ENCODE data around the gene RXFP1. TPM values are rescaled to one million over a fixed set of nuclear protein-coding genes. Genes with fewer than 3 reads are reported as not detected.

RXFP1 gene
- total RNA-seq, 1 experiment from 2014 or later: not detected

DNA sequence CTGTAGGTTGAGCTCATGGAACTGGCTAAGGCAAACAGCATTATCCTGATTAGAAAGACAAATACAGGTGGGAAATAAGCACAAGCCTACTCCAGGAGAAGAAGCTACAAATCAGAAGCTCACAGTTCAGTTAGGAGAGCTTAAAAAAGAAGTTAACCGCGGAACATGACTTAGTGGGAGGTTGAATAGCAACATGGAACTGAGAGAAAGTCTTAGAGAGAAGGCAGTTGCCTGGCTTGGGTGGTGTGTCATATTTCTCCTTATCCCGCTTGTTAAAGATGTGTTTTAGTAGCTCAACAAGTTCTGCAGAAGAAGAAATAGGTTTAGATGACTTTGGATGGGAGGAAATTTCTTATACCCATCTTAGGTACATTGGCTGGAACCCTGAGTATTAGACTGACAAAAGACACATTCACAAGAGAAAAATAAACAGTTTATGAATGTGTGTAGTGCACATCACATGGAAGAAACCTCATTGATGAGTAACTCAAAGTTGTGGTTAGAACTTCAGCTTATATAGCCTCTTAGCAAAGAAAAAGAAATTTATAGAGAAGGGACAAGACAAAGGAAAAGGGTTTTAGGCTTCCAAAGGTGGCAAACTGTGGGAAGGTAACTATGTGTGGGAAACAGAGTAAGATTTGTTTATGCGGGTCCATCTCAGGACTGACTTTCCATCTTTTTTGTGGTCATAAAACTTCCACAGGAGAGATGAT is 37.4 kb upstream of the RXFP1 start:
- no peaks in the 10 kb centered on the region for H3K36me3 ChIP-seq (ENCODE audit: control insufficient read depth, insufficient read depth, low read length)
- H3K27me3 ChIP-seq (ENCODE audit: control insufficient read depth, insufficient read depth, low read length): no peaks in the 10 kb centered on the region
- DNase-seq (ENCODE audit: low read depth, low spot score): no peak
- H3K4me1 ChIP-seq (ENCODE audit: control insufficient read depth, insufficient read depth, low read length): no peaks in the 10 kb centered on the region
- CTCF ChIA-PET: no interaction called here
- ATAC-seq: no peak
- no peak overlapping the region for H3K4me3 ChIP-seq (ENCODE audit: low read depth in 2 of 2, low read length in 2 of 2)
- no peak overlapping the region for H3K27ac ChIP-seq (ENCODE audit: low read length)
- POLR2A ChIA-PET: interaction anchor here (0.6 kb wide), 1 partner anchor 1296 kb away, joined by 6 read pairs; no protein-coding TSS in a partner anchor
- H3K9me3 ChIP-seq (ENCODE audit: control insufficient read depth, insufficient read depth, low read depth, low read length): no peaks in the 10 kb centered on the region
- in situ Hi-C loops (cut with HindIII; ENCODE audit: low pct_unique_long_range_greater_than_20kb, low sequenced_read_pairs) (no loop called here), intact Hi-C loops (cut with micrococcal nuclease; ENCODE audit: unreplicated experiment) (no loop called here)
- TF ChIP-seq SIN3A (IDR thresholded peaks at IDR 0.05; ENCODE audit: borderline replicate concordance, insufficient read depth, low read depth, low read length) (no peak), POLR2AphosphoS5 (IDR thresholded peaks at IDR 0.05; ENCODE audit: low read depth, low read length) (no peak), TCF7L2 (IDR thresholded peaks at IDR 0.05; ENCODE audit: low read depth, low read length) (no peak), REST (IDR thresholded peaks at IDR 0.05; ENCODE audit: insufficient read depth in 1 of 2, low read depth in 2 of 2, low read length in 1 of 2) (no peak)
- TF ChIP-seq, protein P1, sequence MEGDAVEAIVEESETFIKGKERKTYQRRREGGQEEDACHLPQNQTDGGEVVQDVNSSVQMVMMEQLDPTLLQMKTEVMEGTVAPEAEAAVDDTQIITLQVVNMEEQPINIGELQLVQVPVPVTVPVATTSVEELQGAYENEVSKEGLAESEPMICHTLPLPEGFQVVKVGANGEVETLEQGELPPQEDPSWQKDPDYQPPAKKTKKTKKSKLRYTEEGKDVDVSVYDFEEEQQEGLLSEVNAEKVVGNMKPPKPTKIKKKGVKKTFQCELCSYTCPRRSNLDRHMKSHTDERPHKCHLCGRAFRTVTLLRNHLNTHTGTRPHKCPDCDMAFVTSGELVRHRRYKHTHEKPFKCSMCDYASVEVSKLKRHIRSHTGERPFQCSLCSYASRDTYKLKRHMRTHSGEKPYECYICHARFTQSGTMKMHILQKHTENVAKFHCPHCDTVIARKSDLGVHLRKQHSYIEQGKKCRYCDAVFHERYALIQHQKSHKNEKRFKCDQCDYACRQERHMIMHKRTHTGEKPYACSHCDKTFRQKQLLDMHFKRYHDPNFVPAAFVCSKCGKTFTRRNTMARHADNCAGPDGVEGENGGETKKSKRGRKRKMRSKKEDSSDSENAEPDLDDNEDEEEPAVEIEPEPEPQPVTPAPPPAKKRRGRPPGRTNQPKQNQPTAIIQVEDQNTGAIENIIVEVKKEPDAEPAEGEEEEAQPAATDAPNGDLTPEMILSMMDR (IDR thresholded peaks at IDR 0.05): no peak
- no TSS peak for BruUV-seq (replicated peaks)

DNA sequence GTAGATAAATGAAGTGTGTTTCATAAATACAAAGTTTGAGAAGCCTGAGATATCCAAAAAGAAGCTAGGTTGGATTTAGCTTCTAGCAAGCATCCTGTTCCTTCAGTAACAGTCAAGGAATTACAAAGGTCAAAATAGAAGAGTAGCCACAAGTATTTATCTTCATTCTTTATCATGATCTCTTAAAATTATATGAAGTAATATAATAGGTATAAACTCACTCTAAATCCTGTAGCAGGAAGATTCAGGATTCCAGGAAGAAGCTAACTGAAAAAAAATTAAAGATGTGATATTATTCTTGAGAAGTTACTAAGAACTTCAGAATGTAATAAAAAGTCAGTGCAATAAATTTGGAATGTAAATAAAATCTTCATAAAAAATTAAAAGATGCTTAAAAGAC is 31.1 kb upstream of the RXFP1 start:
- no peak overlapping the region for H3K4me3 ChIP-seq (ENCODE audit: low read depth in 2 of 2, low read length in 2 of 2)
- H3K27ac ChIP-seq (ENCODE audit: low read length): no peak overlapping the region
- CTCF ChIA-PET: no interaction called here
- no peaks in the 10 kb centered on the region for H3K27me3 ChIP-seq (ENCODE audit: control insufficient read depth, insufficient read depth, low read length)
- H3K4me1 ChIP-seq (ENCODE audit: control insufficient read depth, insufficient read depth, low read length): no peaks in the 10 kb centered on the region
- TF ChIP-seq POLR2AphosphoS5 (IDR thresholded peaks at IDR 0.05; ENCODE audit: low read depth, low read length): no peak
- POLR2A ChIA-PET: no interaction called here
- intact Hi-C loops (cut with micrococcal nuclease; ENCODE audit: unreplicated experiment) (no loop called here), in situ Hi-C loops (cut with HindIII; ENCODE audit: low pct_unique_long_range_greater_than_20kb, low sequenced_read_pairs) (no loop called here)
- BruUV-seq (replicated peaks): no TSS peak
- no peak for ATAC-seq
- H3K9me3 ChIP-seq (ENCODE audit: control insufficient read depth, insufficient read depth, low read depth, low read length): no peaks in the 10 kb centered on the region
- no peak for DNase-seq (ENCODE audit: low read depth, low spot score)
- H3K36me3 ChIP-seq (ENCODE audit: control insufficient read depth, insufficient read depth, low read length): no peaks in the 10 kb centered on the region

- TF ChIP-seq TCF7L2 (IDR thresholded peaks at IDR 0.05; ENCODE audit: low read depth, low read length) (no peak), POLR2AphosphoS5 (IDR thresholded peaks at IDR 0.05; ENCODE audit: low read depth, low read length) (no peak), REST (IDR thresholded peaks at IDR 0.05; ENCODE audit: insufficient read depth in 1 of 2, low read depth in 2 of 2, low read length in 1 of 2) (no peak), SIN3A (IDR thresholded peaks at IDR 0.05; ENCODE audit: borderline replicate concordance, insufficient read depth, low read depth, low read length) (no peak)
- TF ChIP-seq, protein P1 (IDR thresholded peaks at IDR 0.05): no peak
- H3K4me1 ChIP-seq (ENCODE audit: control insufficient read depth, insufficient read depth, low read length): no peaks in the 10 kb centered on the region
- no peaks in the 10 kb centered on the region for H3K36me3 ChIP-seq (ENCODE audit: control insufficient read depth, insufficient read depth, low read length)
- no TSS peak for BruUV-seq (replicated peaks)
- ChIA-PET CTCF (no interaction called here), POLR2A (no interaction called here)
- in situ Hi-C loops (cut with HindIII; ENCODE audit: low pct_unique_long_range_greater_than_20kb, low sequenced_read_pairs) (no loop called here), intact Hi-C loops (cut with micrococcal nuclease; ENCODE audit: unreplicated experiment) (no loop called here)
- no peaks in the 10 kb centered on the region for H3K27me3 ChIP-seq (ENCODE audit: control insufficient read depth, insufficient read depth, low read length)
- no peak overlapping the region for H3K4me3 ChIP-seq (ENCODE audit: low read depth in 2 of 2, low read length in 2 of 2)
- ATAC-seq: no peak
- H3K9me3 ChIP-seq (ENCODE audit: control insufficient read depth, insufficient read depth, low read depth, low read length): no peaks in the 10 kb centered on the region
- no peak overlapping the region for H3K27ac ChIP-seq (ENCODE audit: low read length)
- DNase-seq (ENCODE audit: low read depth, low spot score): no peak
These were observed 29.3 kb upstream of the RXFP1 start for GRCh38 chr4:158492391-158492790.
